Nephron (organoid): ENCODE results near the gene ARL6IP5.

Source experiments
- H3K27ac Mint-ChIP-seq, 3 experiments: 2 replicates each; pipeline ENCODE4 v1.8.0; 2020; ENCODE audit warnings: mixed read lengths in 3 of 3, mild to moderate bottlenecking in 2 of 3, moderate library complexity in 1 of 3
- H3K27me3 Mint-ChIP-seq: 2 replicates; pipeline ENCODE4 v1.8.0; 2021; ENCODE audit warnings: low read depth, mild to moderate bottlenecking, moderate library complexity, mixed read lengths
- H3K36me3 Mint-ChIP-seq: 2 replicates; pipeline ENCODE4 v1.8.0; 2020; ENCODE audit warnings: low read depth, mixed read lengths
- H3K4me1 Mint-ChIP-seq: 2 replicates; pipeline ENCODE4 v1.8.0; 2020; ENCODE audit warnings: mixed read lengths
- H3K4me3 Mint-ChIP-seq, 3 experiments: 2 replicates each; pipeline ENCODE4 v1.8.0; 2020; ENCODE audit warnings: mild to moderate bottlenecking in 3 of 3, mixed read lengths in 3 of 3, moderate library complexity in 2 of 3
- H3K9me3 Mint-ChIP-seq: 2 replicates; pipeline ENCODE4 v1.8.0; 2020; ENCODE audit warnings: mixed read lengths
- TF ChIP-seq, protein P1 (sequence below), 3 experiments: fragments of 200-600 bp; sonication (generic); IDR thresholded peaks; one replicate each; pipeline ENCODE4 v1.5.0; 2021; ENCODE audit warnings: antibody characterized with exemption in 3 of 3; ENCODE audit not compliant: unreplicated experiment in 3 of 3

Gene ARL6IP5

DNA sequence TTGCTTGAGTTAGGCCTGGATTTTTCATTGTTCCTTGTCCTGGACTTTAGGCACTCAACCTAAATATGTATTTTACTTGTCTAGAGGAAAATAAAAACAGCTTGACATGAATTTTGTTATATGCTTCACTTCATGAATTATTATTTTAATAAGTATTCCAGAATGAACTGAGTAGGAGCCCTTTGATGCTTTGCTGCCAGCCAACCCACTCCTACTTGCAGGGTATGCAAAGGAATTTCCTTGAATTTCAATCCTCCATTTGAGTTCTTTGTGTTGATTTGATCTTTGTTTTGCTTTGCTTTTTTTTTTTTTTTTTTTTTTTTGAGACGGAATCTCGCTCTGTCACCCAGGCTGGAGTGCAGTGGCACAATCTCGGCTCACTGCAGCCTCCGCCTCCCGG lies 11.6 kb downstream of the ARL6IP5 start:
- Mint-ChIP-seq H3K4me3 (no peak overlapping the region), H3K4me1 (peaks cover 14% of the 10 kb centered on the region), H3K9me3 (no peaks in the 10 kb centered on the region), H3K27me3 (no peaks in the 10 kb centered on the region), H3K27ac (peak overlapping the region in 2 of 3 experiments; percentile 37 to 59), H3K36me3 (peaks cover 14% of the 10 kb centered on the region)
- TF ChIP-seq, protein P1, sequence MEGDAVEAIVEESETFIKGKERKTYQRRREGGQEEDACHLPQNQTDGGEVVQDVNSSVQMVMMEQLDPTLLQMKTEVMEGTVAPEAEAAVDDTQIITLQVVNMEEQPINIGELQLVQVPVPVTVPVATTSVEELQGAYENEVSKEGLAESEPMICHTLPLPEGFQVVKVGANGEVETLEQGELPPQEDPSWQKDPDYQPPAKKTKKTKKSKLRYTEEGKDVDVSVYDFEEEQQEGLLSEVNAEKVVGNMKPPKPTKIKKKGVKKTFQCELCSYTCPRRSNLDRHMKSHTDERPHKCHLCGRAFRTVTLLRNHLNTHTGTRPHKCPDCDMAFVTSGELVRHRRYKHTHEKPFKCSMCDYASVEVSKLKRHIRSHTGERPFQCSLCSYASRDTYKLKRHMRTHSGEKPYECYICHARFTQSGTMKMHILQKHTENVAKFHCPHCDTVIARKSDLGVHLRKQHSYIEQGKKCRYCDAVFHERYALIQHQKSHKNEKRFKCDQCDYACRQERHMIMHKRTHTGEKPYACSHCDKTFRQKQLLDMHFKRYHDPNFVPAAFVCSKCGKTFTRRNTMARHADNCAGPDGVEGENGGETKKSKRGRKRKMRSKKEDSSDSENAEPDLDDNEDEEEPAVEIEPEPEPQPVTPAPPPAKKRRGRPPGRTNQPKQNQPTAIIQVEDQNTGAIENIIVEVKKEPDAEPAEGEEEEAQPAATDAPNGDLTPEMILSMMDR (IDR thresholded peaks at IDR 0.05; ENCODE audit: unreplicated experiment in 3 of 3): no peak

DNA sequence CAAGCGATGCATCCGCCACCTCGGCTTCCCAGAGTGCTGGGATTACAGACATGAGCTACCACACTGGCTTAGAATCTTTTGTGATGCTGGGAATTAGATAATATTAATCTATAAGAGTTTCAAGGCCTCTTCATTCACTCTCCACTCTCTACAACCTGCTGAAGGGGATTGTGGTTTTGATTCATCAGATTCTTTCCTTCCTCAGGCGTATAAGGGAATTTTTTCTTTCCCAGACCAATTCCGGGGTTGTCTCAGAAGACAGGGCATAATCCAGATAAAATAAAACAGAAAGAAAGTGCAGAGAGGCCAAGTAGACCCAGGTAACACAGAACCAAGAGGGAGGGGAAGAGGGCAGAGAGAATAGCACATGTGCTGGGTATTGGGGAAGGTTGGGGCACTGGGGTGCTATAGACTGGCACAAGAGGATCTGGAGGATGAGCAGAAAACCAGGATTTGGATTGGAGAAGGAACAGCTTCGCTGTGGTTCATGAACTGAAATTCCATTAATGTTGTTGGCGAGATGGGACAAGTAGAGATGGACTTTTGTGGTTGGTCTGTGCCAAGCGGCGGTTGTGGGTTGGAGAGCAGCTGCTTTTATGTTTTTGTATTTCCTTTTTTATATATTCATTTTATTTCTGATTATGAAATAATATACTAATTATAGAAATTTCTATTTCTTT lies 12.8 kb downstream of the ARL6IP5 start:
- Mint-ChIP-seq H3K27ac (no peak overlapping the region), H3K4me3 (no peak overlapping the region), H3K9me3 (no peaks in the 10 kb centered on the region), H3K27me3 (no peaks in the 10 kb centered on the region), H3K4me1 (peaks cover 4% of the 10 kb centered on the region), H3K36me3 (peaks cover 25% of the 10 kb centered on the region)
- TF ChIP-seq, protein P1 (IDR thresholded peaks at IDR 0.05; ENCODE audit: unreplicated experiment in 3 of 3): no peak

DNA sequence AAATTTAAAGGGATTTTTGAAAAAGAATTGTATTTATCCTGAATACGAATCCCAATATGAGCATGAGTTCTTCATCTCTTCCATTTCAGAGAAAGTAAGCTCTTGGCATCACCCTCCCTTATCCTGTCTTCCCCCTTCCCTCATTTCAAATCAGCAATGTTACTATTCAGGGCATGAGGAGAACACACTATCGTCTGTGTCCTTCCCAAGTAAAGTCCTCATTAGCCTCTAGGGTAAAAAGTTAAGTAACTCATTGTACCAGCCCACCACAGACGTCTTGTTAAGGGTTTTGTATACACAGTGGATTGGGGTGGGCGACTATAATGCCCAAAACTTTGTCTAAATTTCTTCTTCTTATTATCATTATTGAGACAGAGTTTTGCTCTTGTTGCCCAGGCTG lies 14.8 kb downstream of the ARL6IP5 start:
- H3K4me3 Mint-ChIP-seq: no peak overlapping the region
- no peak overlapping the region for H3K27ac Mint-ChIP-seq
- TF ChIP-seq, protein P1 (IDR thresholded peaks at IDR 0.05; ENCODE audit: unreplicated experiment in 3 of 3): no peak
- H3K27me3 Mint-ChIP-seq: no peaks in the 10 kb centered on the region
- H3K9me3 Mint-ChIP-seq: no peaks in the 10 kb centered on the region
- H3K36me3 Mint-ChIP-seq: peaks cover 40% of the 10 kb centered on the region
- peaks cover 4% of the 10 kb centered on the region for H3K4me1 Mint-ChIP-seq

DNA sequence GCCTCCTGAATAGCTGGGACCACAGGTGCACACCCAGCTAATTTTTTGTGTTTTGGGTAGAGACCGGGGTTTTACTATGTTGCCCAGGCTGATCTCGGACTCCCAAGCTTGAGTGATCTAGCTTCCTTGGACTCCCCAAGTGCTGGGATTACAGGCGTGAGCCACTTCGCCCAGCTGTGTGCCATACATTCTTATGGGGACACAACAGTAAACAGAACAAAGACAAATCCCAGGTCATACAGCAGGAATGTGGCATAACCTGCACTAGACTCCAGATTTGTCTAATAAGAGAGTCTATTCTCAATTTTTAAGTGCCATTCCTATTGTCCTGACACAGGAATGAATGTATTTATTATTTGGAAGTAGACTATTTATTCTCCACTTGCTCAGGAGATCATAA lies 17.6 kb downstream of the ARL6IP5 start:
- Mint-ChIP-seq H3K36me3 (peaks cover 40% of the 10 kb centered on the region), H3K27ac (no peak overlapping the region), H3K4me3 (no peak overlapping the region)

DNA sequence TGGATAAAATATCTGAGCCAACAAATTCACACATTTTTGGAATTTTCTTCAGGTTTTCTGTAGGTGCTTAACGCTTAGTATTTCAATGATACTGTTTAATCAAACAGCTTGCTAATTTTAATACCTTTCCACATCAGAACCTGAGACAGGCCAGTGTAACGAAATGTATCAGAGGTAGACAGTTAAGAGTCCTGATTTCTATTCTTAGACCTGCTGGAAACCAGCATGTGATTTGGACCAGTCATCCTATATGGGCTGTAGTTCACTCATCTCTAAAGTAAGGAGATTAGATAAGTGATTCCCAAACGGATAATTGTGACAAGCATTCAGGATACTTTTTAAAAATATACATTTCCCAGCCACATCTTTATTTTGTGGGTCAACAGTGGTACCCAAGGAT lies 18.4 kb downstream of the ARL6IP5 start:
- TF ChIP-seq, protein P1 (IDR thresholded peaks at IDR 0.05; ENCODE audit: unreplicated experiment in 3 of 3): no peak
- Mint-ChIP-seq H3K4me3 (no peak overlapping the region), H3K36me3 (peaks cover 36% of the 10 kb centered on the region), H3K27me3 (no peaks in the 10 kb centered on the region), H3K27ac (no peak overlapping the region), H3K9me3 (no peaks in the 10 kb centered on the region), H3K4me1 (no peaks in the 10 kb centered on the region)

More for the DNA sequence above, 17.6 kb downstream of the ARL6IP5 start:
- H3K27me3 Mint-ChIP-seq: no peaks in the 10 kb centered on the region
- no peaks in the 10 kb centered on the region for H3K9me3 Mint-ChIP-seq
- H3K4me1 Mint-ChIP-seq: no peaks in the 10 kb centered on the region
- TF ChIP-seq, protein P1 (IDR thresholded peaks at IDR 0.05; ENCODE audit: unreplicated experiment in 3 of 3): no peak

DNA sequence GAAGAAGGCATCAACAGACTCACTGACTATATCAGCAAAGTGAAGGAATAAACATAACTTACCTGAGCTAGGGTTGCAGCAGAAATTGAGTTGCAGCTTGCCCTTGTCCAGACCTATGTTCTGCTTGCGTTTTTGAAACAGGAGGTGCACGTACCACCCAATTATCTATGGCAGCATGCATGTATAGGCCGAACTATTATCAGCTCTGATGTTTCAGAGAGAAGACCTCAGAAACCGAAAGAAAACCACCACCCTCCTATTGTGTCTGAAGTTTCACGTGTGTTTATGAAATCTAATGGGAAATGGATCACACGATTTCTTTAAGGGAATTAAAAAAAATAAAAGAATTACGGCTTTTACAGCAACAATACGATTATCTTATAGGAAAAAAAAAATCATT lies 19.8 kb downstream of the ARL6IP5 start:
- Mint-ChIP-seq H3K9me3 (no peaks in the 10 kb centered on the region), H3K27ac (no peak overlapping the region), H3K4me1 (no peaks in the 10 kb centered on the region), H3K36me3 (peaks cover 32% of the 10 kb centered on the region), H3K4me3 (no peak overlapping the region), H3K27me3 (no peaks in the 10 kb centered on the region)
- TF ChIP-seq, protein P1 (IDR thresholded peaks at IDR 0.05; ENCODE audit: unreplicated experiment in 3 of 3): no peak
